GM23338 (cell line): ENCODE measurements around the gene SMAD3. TPM values are rescaled to one million over a fixed set of nuclear protein-coding genes. Genes with fewer than 3 reads are reported as not detected.

Experiments used
- ATAC-seq: fragments of 200-7000 bp; cut with Tn5 transposase; 3 replicates; pipeline ENCODE4 v1.9.1; 2020
- DNase-seq: peaks from one replicate; pipeline ENCODE4 v3.0.0-alpha.2; 2015; ENCODE audit warnings: low spot score
- H2AFZ ChIP-seq: fragments of 200-600 bp; sonication (generic); 2 replicates; pipeline ENCODE4 v1.8.0; 2016; ENCODE audit warnings: antibody characterized with exemption, mild to moderate bottlenecking, moderate library complexity
- H3F3A ChIP-seq: fragments of 200-600 bp; sonication (generic); replicated peaks from 2 replicates; pipeline ENCODE4 v1.8.0; 2017; ENCODE audit warnings: antibody characterized with exemption, mixed run types, low read depth
- H3K27ac ChIP-seq: fragments of 200-600 bp; sonication (generic); 2 replicates; pipeline ENCODE4 v1.6.1; 2016; ENCODE audit warnings: low read depth
- H3K27me3 ChIP-seq: fragments of 200-600 bp; sonication (generic); 2 replicates; pipeline ENCODE4 v1.8.0; 2016; ENCODE audit warnings: mild to moderate bottlenecking, mixed run types, moderate library complexity; ENCODE audit not compliant: insufficient read depth
- H3K36me3 ChIP-seq: fragments of 200-600 bp; sonication (generic); 2 replicates; pipeline ENCODE4 v1.8.0; 2016; ENCODE audit warnings: mild to moderate bottlenecking; ENCODE audit not compliant: insufficient read depth
- H3K4me1 ChIP-seq: fragments of 200-600 bp; sonication (generic); 2 replicates; pipeline ENCODE4 v1.8.0; 2016; ENCODE audit warnings: mild to moderate bottlenecking, moderate library complexity; ENCODE audit not compliant: insufficient read depth
- H3K4me2 ChIP-seq: fragments of 200-600 bp; sonication (generic); 2 replicates; pipeline ENCODE4 v1.7.1; 2017; ENCODE audit warnings: mixed run types
- H3K4me3 ChIP-seq: fragments of 200-600 bp; sonication (generic); 2 replicates; pipeline ENCODE4 v1.6.1; 2016; ENCODE audit warnings: mixed run types
- H3K79me2 ChIP-seq: fragments of 200-600 bp; sonication (generic); replicated peaks from 2 replicates; pipeline ENCODE4 v1.8.0; 2017; ENCODE audit warnings: mild to moderate bottlenecking; ENCODE audit not compliant: insufficient read depth
- H3K9me2 ChIP-seq: fragments of 200-600 bp; sonication (generic); 2 replicates; pipeline ENCODE4 v1.8.0; 2017; ENCODE audit not compliant: insufficient read depth
- H4K20me1 ChIP-seq: fragments of 200-600 bp; sonication (generic); replicated peaks from 2 replicates; pipeline ENCODE4 v1.8.0; 2017; ENCODE audit warnings: mild to moderate bottlenecking; ENCODE audit not compliant: insufficient read depth
- H3K27ac Mint-ChIP-seq: 2 replicates; pipeline ENCODE4 v1.8.0; 2020; ENCODE audit warnings: inconsistent platforms, mild to moderate bottlenecking, moderate library complexity, mixed read lengths
- H3K27me3 Mint-ChIP-seq: 3 replicates; pipeline ENCODE4 v1.8.0; 2022; ENCODE audit warnings: low read depth, mild to moderate bottlenecking, moderate library complexity, mixed read lengths, inconsistent platforms; ENCODE audit not compliant: insufficient read depth, poor library complexity
- H3K36me3 Mint-ChIP-seq: 3 replicates; pipeline ENCODE4 v1.8.0; 2021; ENCODE audit warnings: low read depth, mild to moderate bottlenecking, inconsistent platforms, moderate library complexity, mixed read lengths
- H3K4me1 Mint-ChIP-seq: 3 replicates; pipeline ENCODE4 v1.8.0; 2020; ENCODE audit warnings: mild to moderate bottlenecking, inconsistent platforms, mixed read lengths
- H3K4me3 Mint-ChIP-seq: 3 replicates; pipeline ENCODE4 v1.8.0; 2021; ENCODE audit warnings: moderate library complexity, mild to moderate bottlenecking, inconsistent platforms, mixed read lengths
- H3K9me3 Mint-ChIP-seq: 3 replicates; pipeline ENCODE4 v1.8.0; 2020; ENCODE audit warnings: moderate library complexity, mild to moderate bottlenecking, inconsistent platforms, mixed read lengths
- CREB1 ChIP-seq: fragments of 250-450 bp; sonication (Bioruptor Pico); IDR thresholded peaks from 2 replicates; pipeline ENCODE4 v1.5.0; 2020; ENCODE audit warnings: low read depth, mild to moderate bottlenecking, moderate library complexity
- CTCF ChIP-seq, 2 experiments: fragments of 200-600 bp in 1 of 2; sonication (generic) in 1 of 2; conservative IDR thresholded peaks; 2 replicates each; pipeline versions ENCODE4 v1.5.1 to v1.6.1; 2016 to 2017; ENCODE audit warnings: antibody characterized with exemption in 2 of 2, low read depth in 2 of 2, mild to moderate bottlenecking in 2 of 2, moderate library complexity in 1 of 2
- ETS1 ChIP-seq: IDR thresholded peaks from 2 replicates; pipeline ENCODE4 v1.6.1; 2016; ENCODE audit warnings: antibody characterized with exemption
- EZH2 ChIP-seq: fragments of 200-600 bp; sonication (generic); IDR thresholded peaks from one replicate; pipeline ENCODE4 v1.8.0; 2017; ENCODE audit warnings: antibody characterized with exemption, mild to moderate bottlenecking, low read depth; ENCODE audit not compliant: unreplicated experiment
- EZH2phosphoT487 ChIP-seq: fragments of 200-600 bp; sonication (generic); IDR thresholded peaks from one replicate; pipeline ENCODE4 v1.8.1; 2018; ENCODE audit warnings: antibody characterized with exemption; ENCODE audit not compliant: unreplicated experiment
- JUNB ChIP-seq: IDR thresholded peaks from one replicate; pipeline ENCODE4 v1.6.1; 2016; ENCODE audit warnings: antibody characterized with exemption; ENCODE audit not compliant: unreplicated experiment
- NANOG ChIP-seq: IDR thresholded peaks from 2 replicates; pipeline ENCODE4 v1.6.1; 2016; ENCODE audit warnings: antibody characterized with exemption, borderline replicate concordance
- POLR2AphosphoS5 ChIP-seq: IDR thresholded peaks from 2 replicates; pipeline ENCODE4 v1.6.1; 2016; ENCODE audit warnings: antibody characterized with exemption, low read depth
- STAT1 ChIP-seq: IDR thresholded peaks from one replicate; pipeline ENCODE4 v1.6.1; 2016; ENCODE audit warnings: antibody characterized with exemption; ENCODE audit not compliant: unreplicated experiment
- ZNF114 ChIP-seq: fragments of 250-450 bp; sonication (Bioruptor Pico); IDR thresholded peaks from 2 replicates; pipeline ENCODE4 v1.5.0; 2020; ENCODE audit warnings: mild to moderate bottlenecking, moderate library complexity
- ZNF331 ChIP-seq: fragments of 250-450 bp; sonication (Bioruptor Pico); IDR thresholded peaks from 2 replicates; pipeline ENCODE4 v1.5.0; 2020; ENCODE audit warnings: low read depth, mild to moderate bottlenecking, moderate library complexity
- polyA plus RNA-seq: library from polyadenylated mRNA; unstranded; fragments of >200 nt; fragmentation: Nextera tagmentation; extraction: Ambion mirVana; gene quantifications from 2 replicates; pipeline ENCODE4 v1.2.1, GENCODE V29; 2016
- total RNA-seq: library from RNA; depleted of rRNA; stranded (reverse); fragments of >200 nt; shearing (Covaris generic); gene quantifications from 2 replicates; pipeline ENCODE4 v1.2.3, GENCODE V29; 2014

The SMAD3 gene
- total and polyA plus RNA-seq, 2 experiments from 2014 or later, result 4.9 to 11.6 TPM

GRCh38 chr15:67186688-67187087 lies 121.3 kb downstream of the SMAD3 start:
- H3K79me2 ChIP-seq, result no peaks in the 10 kb centered on the region
- peaks cover 4% of the 10 kb centered on the region for H3K27me3 Mint-ChIP-seq
- H3K27me3 ChIP-seq, result no peaks in the 10 kb centered on the region
- peaks cover 6% of the 10 kb centered on the region; the same call in 1 of the 3 replicates for H3K4me1 Mint-ChIP-seq
- no peak for ATAC-seq
- no peak overlapping the region for H3K4me3 ChIP-seq
- no peak overlapping the region for H3K27ac ChIP-seq
- H3K4me3 Mint-ChIP-seq, result no peak overlapping the region; the same call in 2 of the 3 replicates
- H3K36me3 Mint-ChIP-seq, result peaks cover 16% of the 10 kb centered on the region
- TF ChIP-seq JUNB, result no peak
- no peak for TF ChIP-seq CREB1 (CRISPR knock-in tag)
- TF ChIP-seq EZH2phosphoT487, result no peak
- no peak for TF ChIP-seq POLR2AphosphoS5
- no peak for TF ChIP-seq STAT1
- no peak for TF ChIP-seq ZNF114 (CRISPR knock-in tag)
- TF ChIP-seq NANOG, result no peak
- TF ChIP-seq CTCF (conservative IDR thresholded peaks at IDR 0.05; ENCODE audit: low read depth in 2 of 2), result no peak
- TF ChIP-seq ETS1, result no peak
- no peak overlapping the region for H3K4me2 ChIP-seq
- H2AFZ ChIP-seq, result no peak overlapping the region
- no peaks in the 10 kb centered on the region for H3K36me3 ChIP-seq
- no peaks in the 10 kb centered on the region for H3K9me2 ChIP-seq
- DNase-seq, result no peak
- H4K20me1 ChIP-seq, result no peaks in the 10 kb centered on the region
- no peak overlapping the region for H3K27ac Mint-ChIP-seq
- H3K9me3 Mint-ChIP-seq, result no peaks in the 10 kb centered on the region
- no peaks in the 10 kb centered on the region for H3K4me1 ChIP-seq
- H3F3A ChIP-seq, result no peaks in the 10 kb centered on the region

GRCh38 chr15:67187351-67187854 lies 122.0 kb downstream of the SMAD3 start:
- no peaks in the 10 kb centered on the region for H3K36me3 ChIP-seq
- no peak overlapping the region for H3K27ac ChIP-seq
- H3K4me1 ChIP-seq, result no peaks in the 10 kb centered on the region
- Mint-ChIP-seq H3K9me3 (no peaks in the 10 kb centered on the region), H3K27me3 (peaks cover 4% of the 10 kb centered on the region), H3K36me3 (peaks cover 16% of the 10 kb centered on the region), H3K4me3 (no peak overlapping the region), H3K4me1 (peaks cover 6% of the 10 kb centered on the region; the same call in 1 of the 3 replicates), H3K27ac (no peak overlapping the region)
- no peaks in the 10 kb centered on the region for H3K9me2 ChIP-seq
- H3K4me2 ChIP-seq, result no peak overlapping the region
- no peak overlapping the region for H2AFZ ChIP-seq
- no peaks in the 10 kb centered on the region for H4K20me1 ChIP-seq
- ATAC-seq (no peak), DNase-seq (no peak)
- no peaks in the 10 kb centered on the region for H3K79me2 ChIP-seq
- H3K4me3 ChIP-seq, result no peak overlapping the region
- no peaks in the 10 kb centered on the region for H3F3A ChIP-seq
- H3K27me3 ChIP-seq, result no peaks in the 10 kb centered on the region
- TF ChIP-seq EZH2phosphoT487 (no peak), CREB1 (CRISPR knock-in tag) (no peak), NANOG (no peak), CTCF (conservative IDR thresholded peaks at IDR 0.05; ENCODE audit: low read depth in 2 of 2) (no peak), STAT1 (no peak), ZNF114 (CRISPR knock-in tag) (no peak), ETS1 (no peak), ZNF331 (no peak), EZH2 (no peak)
